Measurements from ENCODE around the gene CHAC1. TPM values are rescaled to one million over a fixed set of nuclear protein-coding genes. Genes with fewer than 3 reads are reported as not detected.

The CHAC1 gene
- total RNA-seq, 3 donors from 2014 or later: 0.32 to 11.9 (median 2.9) TPM

DNA sequence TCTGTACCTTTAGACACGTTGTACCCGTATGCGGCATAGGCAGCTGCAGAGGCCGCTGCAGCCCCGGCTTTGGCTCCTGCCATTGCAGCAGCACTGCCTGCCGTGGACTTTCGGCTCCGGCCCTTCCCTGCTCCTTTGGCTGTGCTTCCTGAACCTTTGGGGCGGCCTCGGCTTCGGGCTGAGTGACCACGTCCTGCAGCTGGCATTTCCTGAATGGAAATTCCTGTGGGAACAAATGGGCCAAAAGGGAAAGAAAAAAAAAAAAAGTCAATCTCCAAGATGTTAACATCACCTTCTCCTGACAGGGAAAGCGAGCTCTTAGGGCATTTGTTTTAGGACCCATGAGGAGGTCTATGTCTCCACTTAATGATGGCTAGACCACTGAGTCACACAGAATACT is 29.6 kb downstream of the CHAC1 start:
- Histone ChIP-seq H3K27ac (no peak overlapping the region), H3K36me3 (peaks cover 30% of the 10 kb centered on the region), H3K4me3 (no peak overlapping the region), H3K4me1 (no peaks in the 10 kb centered on the region), H3K27me3 (no peaks in the 10 kb centered on the region), H3K9me3 (no peaks in the 10 kb centered on the region)
- DNase-seq (ENCODE audit: low spot score in 2 of 2): no peak
- TF ChIP-seq, protein P1, sequence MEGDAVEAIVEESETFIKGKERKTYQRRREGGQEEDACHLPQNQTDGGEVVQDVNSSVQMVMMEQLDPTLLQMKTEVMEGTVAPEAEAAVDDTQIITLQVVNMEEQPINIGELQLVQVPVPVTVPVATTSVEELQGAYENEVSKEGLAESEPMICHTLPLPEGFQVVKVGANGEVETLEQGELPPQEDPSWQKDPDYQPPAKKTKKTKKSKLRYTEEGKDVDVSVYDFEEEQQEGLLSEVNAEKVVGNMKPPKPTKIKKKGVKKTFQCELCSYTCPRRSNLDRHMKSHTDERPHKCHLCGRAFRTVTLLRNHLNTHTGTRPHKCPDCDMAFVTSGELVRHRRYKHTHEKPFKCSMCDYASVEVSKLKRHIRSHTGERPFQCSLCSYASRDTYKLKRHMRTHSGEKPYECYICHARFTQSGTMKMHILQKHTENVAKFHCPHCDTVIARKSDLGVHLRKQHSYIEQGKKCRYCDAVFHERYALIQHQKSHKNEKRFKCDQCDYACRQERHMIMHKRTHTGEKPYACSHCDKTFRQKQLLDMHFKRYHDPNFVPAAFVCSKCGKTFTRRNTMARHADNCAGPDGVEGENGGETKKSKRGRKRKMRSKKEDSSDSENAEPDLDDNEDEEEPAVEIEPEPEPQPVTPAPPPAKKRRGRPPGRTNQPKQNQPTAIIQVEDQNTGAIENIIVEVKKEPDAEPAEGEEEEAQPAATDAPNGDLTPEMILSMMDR (IDR thresholded peaks at IDR 0.05): no peak
- TF ChIP-seq POLR2AphosphoS5 (IDR thresholded peaks at IDR 0.05) (no peak), POLR2A (IDR thresholded peaks at IDR 0.05) (no peak)
- intact Hi-C loops (cut with DNase I; ENCODE audit: low total_unique reads): no loop called here

DNA sequence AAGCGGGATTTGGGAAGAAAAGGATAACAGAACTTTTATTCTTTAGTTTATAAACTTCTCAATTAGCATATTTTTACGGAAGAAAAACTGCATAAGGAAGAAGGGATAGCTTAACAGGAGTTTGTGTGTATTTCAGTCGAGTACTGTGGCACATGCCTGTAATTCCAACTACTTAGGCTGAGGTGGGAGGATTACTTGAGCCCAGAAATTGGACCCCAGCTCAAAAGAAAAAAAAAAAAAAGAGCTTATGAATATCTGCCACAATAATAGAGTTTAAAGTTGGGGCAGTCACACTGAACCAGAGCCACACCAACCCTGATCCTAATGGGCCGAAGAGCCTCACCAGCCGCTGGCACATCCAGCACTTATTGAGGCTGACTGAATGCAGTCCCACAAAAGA is 31.1 kb downstream of the CHAC1 start:
- H3K36me3 ChIP-seq: peaks cover 23% of the 10 kb centered on the region
- intact Hi-C loops (cut with DNase I; ENCODE audit: low total_unique reads): loop anchor here (2.0 kb wide), 1 partner anchor 68 kb away; no protein-coding TSS in a partner anchor
- TF ChIP-seq POLR2AphosphoS5 (IDR thresholded peaks at IDR 0.05) (no peak), POLR2A (IDR thresholded peaks at IDR 0.05) (no peak)
- TF ChIP-seq, protein P1 (IDR thresholded peaks at IDR 0.05): no peak
- DNase-seq (ENCODE audit: low spot score in 2 of 2): no peak
- H3K4me3 ChIP-seq: no peak overlapping the region
- H3K27ac ChIP-seq: no peak overlapping the region
- no peaks in the 10 kb centered on the region for H3K27me3 ChIP-seq
- H3K9me3 ChIP-seq: no peaks in the 10 kb centered on the region
- no peaks in the 10 kb centered on the region for H3K4me1 ChIP-seq

DNA sequence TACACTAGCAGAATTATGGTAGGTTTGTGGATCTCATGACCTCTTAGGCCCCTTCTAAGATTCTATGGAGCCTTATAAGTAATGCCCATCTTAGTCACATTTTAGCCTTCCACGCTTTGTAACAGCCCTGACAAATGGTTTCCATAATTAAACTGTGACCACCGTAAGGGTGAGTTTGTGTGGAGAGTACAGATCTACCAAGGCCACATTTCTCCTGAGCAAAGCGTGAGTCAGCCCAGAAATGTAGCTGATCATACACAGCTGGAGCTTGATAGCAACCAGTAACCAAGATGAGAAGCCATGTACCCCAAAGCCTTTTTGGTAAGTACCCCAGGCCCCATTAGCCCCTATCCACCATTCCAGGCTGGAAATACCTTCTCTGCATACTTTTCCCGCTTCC is 31.7 kb downstream of the CHAC1 start:
- H3K36me3 ChIP-seq: peaks cover 18% of the 10 kb centered on the region
- no peak overlapping the region for H3K4me3 ChIP-seq
- H3K27me3 ChIP-seq: no peaks in the 10 kb centered on the region
- no peaks in the 10 kb centered on the region for H3K4me1 ChIP-seq
- H3K9me3 ChIP-seq: no peaks in the 10 kb centered on the region
- no peak for DNase-seq (ENCODE audit: low spot score in 2 of 2)
- H3K27ac ChIP-seq: no peak overlapping the region
- TF ChIP-seq POLR2A (IDR thresholded peaks at IDR 0.05) (no peak), POLR2AphosphoS5 (IDR thresholded peaks at IDR 0.05) (no peak)
- TF ChIP-seq, protein P1 (IDR thresholded peaks at IDR 0.05): no peak
- intact Hi-C loops (cut with DNase I; ENCODE audit: low total_unique reads): loop anchor here (2.0 kb wide), 1 partner anchor 68 kb away; no protein-coding TSS in a partner anchor

DNA sequence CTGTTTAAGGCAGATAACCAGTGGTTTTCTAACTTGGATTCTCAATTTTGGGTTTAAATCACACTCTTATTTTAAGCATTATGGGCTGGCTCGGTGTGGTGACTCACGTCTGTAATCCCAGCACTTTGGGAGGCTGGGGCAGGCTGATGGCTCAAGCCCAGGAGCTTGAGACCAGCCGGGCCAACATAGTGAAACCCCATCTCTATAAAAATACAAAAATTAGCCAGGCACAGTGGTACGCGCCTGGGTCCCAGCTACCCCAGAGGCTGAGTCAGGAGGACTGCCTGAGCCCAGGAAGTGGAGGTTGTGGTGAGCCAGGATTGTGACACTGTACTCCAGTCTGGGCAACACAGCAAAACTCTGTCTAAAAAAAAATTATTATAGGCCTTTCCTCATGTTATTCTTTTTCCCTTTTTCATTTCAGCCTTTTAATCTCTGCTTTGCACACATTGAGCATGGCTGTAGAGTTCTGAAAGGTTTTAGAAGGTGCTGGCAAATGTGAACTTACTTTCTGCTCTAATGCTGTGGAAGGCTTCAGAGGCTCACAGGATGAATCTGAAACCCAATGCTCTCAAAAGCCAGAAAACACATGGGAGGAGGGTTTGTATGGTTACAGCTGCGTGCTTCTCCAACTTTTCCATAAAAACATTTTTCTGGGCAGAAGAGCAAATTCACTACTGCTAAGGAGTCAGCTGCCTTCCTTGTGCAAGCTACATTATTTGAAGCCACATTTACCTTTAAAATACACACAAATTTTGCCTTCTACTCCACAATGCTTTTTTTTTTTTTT is 32.5 kb downstream of the CHAC1 start:
- intact Hi-C loops (cut with DNase I; ENCODE audit: low total_unique reads): loop anchor here (2.0 kb wide), 1 partner anchor 67 kb away; no protein-coding TSS in a partner anchor
- no peaks in the 10 kb centered on the region for H3K27me3 ChIP-seq
- no peak for DNase-seq (ENCODE audit: low spot score in 2 of 2)
- H3K4me1 ChIP-seq: no peaks in the 10 kb centered on the region
- no peak overlapping the region for H3K4me3 ChIP-seq
- H3K36me3 ChIP-seq: peaks cover 12% of the 10 kb centered on the region
- H3K27ac ChIP-seq: no peak overlapping the region
- H3K9me3 ChIP-seq: no peaks in the 10 kb centered on the region
- TF ChIP-seq POLR2A (IDR thresholded peaks at IDR 0.05) (no peak), POLR2AphosphoS5 (IDR thresholded peaks at IDR 0.05) (no peak)
- TF ChIP-seq, protein P1 (IDR thresholded peaks at IDR 0.05): no peak

DNA sequence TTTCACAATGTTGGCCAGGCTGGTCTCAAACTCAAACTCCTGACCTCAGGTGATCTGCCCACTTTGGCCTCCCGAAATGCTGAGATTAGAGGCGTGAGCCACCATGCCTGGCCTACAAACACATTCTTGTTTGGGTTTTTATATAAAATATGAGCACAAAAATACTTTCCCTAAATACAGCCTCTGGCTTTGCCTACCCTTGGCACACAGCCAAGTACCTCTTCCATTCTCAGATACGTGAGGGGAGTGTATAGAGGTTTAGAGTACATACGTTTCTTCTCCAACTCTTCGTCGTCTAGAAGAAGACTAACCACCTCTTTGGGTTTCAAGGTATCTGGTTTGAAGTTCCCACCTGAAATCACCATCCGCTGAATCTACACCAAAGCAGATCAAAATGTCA is 33.5 kb downstream of the CHAC1 start:
- TF ChIP-seq, protein P1 (IDR thresholded peaks at IDR 0.05): no peak
- TF ChIP-seq POLR2AphosphoS5 (IDR thresholded peaks at IDR 0.05): no peak
- no peak for TF ChIP-seq POLR2A (IDR thresholded peaks at IDR 0.05)
- Histone ChIP-seq H3K27me3 (no peaks in the 10 kb centered on the region), H3K4me1 (no peaks in the 10 kb centered on the region), H3K9me3 (no peaks in the 10 kb centered on the region), H3K36me3 (peaks cover 5% of the 10 kb centered on the region), H3K4me3 (no peak overlapping the region), H3K27ac (no peak overlapping the region)
- DNase-seq (ENCODE audit: low spot score in 2 of 2): no peak
- intact Hi-C loops (cut with DNase I; ENCODE audit: low total_unique reads): no loop called here

Data from breast epithelium (tissue), 4 donors.